ENCODE results near the gene ADAM10.

- TF ChIP-seq POLR2AphosphoS5 (IDR thresholded peaks at IDR 0.05; ENCODE audit: low read depth, low read length) (no peak), POLR2A (IDR thresholded peaks at IDR 0.05; ENCODE audit: control extremely low read depth in 1 of 2, low read depth in 2 of 2, low read length in 2 of 2) (no peak), EZH2 (IDR thresholded peaks at IDR 0.05; ENCODE audit: low read depth, low read length, severe bottlenecking) (no peak), CHD7 (IDR thresholded peaks at IDR 0.05; ENCODE audit: insufficient replicate concordance, low read length) (no peak), RAD21 (IDR thresholded peaks at IDR 0.05 in 1 of 2, conservative IDR thresholded peaks at IDR 0.05 in 1 of 2; ENCODE audit: low read depth in 2 of 2, low read length in 2 of 2) (no peak), KDM4A (IDR thresholded peaks at IDR 0.05; ENCODE audit: low read depth, low read length, severe bottlenecking) (no peak), GTF2F1 (IDR thresholded peaks at IDR 0.05; ENCODE audit: borderline replicate concordance, low read depth, low read length) (no peak), USF2 (IDR thresholded peaks at IDR 0.05; ENCODE audit: low read length) (no peak), YY1 (IDR thresholded peaks at IDR 0.05; ENCODE audit: low read depth, low read length) (no peak)
- TF ChIP-seq, protein P1, sequence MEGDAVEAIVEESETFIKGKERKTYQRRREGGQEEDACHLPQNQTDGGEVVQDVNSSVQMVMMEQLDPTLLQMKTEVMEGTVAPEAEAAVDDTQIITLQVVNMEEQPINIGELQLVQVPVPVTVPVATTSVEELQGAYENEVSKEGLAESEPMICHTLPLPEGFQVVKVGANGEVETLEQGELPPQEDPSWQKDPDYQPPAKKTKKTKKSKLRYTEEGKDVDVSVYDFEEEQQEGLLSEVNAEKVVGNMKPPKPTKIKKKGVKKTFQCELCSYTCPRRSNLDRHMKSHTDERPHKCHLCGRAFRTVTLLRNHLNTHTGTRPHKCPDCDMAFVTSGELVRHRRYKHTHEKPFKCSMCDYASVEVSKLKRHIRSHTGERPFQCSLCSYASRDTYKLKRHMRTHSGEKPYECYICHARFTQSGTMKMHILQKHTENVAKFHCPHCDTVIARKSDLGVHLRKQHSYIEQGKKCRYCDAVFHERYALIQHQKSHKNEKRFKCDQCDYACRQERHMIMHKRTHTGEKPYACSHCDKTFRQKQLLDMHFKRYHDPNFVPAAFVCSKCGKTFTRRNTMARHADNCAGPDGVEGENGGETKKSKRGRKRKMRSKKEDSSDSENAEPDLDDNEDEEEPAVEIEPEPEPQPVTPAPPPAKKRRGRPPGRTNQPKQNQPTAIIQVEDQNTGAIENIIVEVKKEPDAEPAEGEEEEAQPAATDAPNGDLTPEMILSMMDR (IDR thresholded peaks at IDR 0.05; ENCODE audit: control extremely low read depth in 1 of 3, insufficient read depth in 1 of 3, low read depth in 1 of 3, low read length in 3 of 3) = no peak
Observed at GRCh38 chr15:58559904-58560588, 189.5 kb downstream of the ADAM10 start.

Data from H1 (cell line).